Mammary epithelial cell (primary cell): ENCODE data around the gene MEF2C.

Experiments
- CTCF ChIP-seq, 2 donors: IDR thresholded peaks in 1 of 2; conservative IDR thresholded peaks in 1 of 2; 2 replicates each; pipeline ENCODE4 v1.5.1; 2011 to 2012; ENCODE audit warnings: inconsistent platforms in 2 of 2, low read length in 2 of 2, mild to moderate bottlenecking in 2 of 2, control low read depth in 1 of 2, low read depth in 1 of 2; ENCODE audit not compliant: insufficient read depth in 1 of 2; ENCODE audit errors: extremely low read depth in 1 of 2
- EZH2 ChIP-seq: IDR thresholded peaks from 2 replicates; pipeline ENCODE4 v1.6.1; 2012; ENCODE audit warnings: low read length, inconsistent platforms, borderline replicate concordance

- no peak for TF ChIP-seq CTCF (conservative IDR thresholded peaks at IDR 0.05 in 1 of 2, IDR thresholded peaks at IDR 0.05 in 1 of 2; ENCODE audit: extremely low read depth in 1 of 2, insufficient read depth in 1 of 2, low read depth in 1 of 2, low read length in 2 of 2)
- TF ChIP-seq EZH2 = no peak
These were observed 46.7 kb downstream of the MEF2C start for GRCh38 chr5:88836195-88836838.
